ENCODE data around the gene ZNF296.

The ZNF296 gene

DNA sequence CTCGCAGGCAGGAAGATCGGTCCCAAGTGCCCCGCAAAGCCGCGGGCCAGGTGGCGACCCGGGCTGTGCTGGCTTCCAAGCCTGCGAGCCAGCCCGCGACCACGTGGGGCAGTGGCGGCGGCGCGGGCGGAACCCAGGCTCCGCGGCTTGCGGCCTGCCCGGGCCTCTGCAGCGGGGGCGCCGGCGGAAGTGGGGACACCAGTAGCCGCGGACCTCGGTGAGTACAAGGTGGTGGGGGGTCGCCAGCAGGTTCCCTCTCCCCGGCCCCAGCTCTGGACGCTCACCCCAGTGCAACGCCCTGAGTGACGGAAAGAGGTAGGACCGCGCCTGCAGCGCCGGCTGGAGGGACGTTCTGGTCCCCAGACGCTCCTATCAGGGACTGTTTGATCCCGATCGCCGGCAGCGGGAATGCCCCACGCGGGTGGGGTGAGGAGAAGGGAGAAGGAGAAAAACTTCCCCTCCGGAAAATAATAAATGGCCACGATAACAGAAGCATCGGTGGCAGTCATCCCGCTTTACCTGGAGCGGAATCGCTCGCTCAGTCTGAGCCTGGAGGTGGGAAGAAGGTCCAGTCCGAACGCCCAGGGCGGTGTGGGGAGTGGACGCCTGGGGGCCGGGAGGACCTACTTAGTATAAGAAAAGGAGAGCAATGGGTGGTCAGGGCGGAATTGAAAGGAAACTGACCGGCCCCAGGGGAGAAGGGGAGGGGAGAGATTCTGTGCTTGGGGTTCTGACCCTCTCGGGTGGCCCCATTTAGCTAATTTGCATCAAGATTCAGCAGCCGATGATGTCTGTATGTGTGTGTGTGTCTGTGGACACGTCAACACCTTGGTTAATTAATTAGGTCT, 3.0 kb upstream of the ZNF296 start, which contains the start of gene GEMIN7:
TSS of gene GEMIN7 (plus strand) at position 198 of the 848 bp plus-strand sequence. CDS start 10,855 bp downstream, outside the sequence.
- peak; percentile 86 for DNase-seq

DNA sequence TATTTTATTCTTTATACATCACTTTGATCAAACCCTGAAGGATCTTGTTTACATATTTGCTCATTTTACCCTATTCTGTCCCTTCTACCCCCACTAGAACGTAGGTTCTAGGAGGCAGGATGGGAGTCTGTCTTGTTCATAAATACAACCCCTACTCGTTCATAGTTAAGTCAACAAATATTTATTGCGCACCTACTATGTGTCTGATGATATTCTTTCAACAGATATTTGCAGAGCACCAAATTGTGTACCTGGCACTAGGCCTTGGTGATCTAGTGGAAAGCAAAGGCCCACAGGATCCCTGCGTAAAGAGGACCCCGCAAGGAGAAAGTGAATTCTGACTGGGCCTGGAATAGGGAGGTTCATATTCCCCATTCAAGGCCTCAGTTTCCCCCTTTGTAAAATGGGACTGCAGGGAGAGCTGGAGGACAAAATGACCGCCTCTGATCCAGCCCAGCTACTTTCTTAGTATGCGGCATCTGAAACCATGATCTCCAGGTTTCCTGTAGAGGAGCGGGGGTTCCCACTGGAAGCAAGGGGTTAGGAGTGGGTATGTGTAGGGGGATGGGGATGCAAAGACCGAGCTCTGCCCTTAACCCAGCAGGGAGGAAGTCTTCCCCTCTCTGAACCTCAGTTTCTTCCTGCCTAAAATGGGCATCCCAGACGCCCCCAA, 2.2 kb upstream of the ZNF296 start:
- no peak for DNase-seq

DNA sequence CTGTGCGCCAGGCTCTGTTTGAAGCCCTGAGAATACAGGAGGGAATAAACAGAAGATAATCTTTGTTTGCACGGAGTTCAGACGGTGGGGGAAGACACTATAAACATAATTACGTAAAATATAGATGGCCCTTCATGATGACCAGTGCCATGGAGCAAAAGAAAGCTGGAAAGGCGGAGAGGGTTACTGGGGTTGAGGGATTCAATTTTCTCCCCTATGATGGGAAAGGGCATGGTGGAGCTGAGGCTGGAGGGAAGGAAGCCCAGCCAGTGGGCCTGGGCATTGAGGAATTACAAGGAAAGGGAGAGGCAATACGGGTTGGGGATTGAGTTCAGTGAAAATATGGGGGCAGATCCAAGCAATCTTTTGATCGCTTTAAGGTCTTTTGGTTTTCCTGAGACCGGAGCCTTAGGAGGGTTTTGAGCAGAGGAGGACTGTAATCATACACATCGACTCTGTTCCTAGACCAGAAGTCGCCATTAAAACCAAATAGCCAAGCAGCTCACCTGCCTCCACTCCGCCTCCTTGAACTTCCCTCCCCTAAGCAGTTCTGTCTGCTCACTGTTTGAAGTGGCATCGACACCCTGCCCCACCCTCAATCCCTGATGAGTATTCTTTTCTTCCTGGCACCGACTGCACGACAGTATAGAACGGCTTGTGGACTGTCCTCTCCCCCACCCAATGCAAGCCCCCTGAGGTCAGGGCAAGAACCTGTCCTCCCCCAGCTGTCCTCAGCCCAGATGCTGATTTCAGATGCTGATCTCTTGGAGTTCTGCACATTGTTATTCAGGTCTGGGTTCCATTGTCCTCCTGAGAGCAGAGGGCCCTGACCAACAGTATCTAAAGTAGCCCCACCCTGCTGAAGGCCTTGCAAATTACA, 813 bp upstream of the ZNF296 start:
- DNase-seq = no peak

DNA sequence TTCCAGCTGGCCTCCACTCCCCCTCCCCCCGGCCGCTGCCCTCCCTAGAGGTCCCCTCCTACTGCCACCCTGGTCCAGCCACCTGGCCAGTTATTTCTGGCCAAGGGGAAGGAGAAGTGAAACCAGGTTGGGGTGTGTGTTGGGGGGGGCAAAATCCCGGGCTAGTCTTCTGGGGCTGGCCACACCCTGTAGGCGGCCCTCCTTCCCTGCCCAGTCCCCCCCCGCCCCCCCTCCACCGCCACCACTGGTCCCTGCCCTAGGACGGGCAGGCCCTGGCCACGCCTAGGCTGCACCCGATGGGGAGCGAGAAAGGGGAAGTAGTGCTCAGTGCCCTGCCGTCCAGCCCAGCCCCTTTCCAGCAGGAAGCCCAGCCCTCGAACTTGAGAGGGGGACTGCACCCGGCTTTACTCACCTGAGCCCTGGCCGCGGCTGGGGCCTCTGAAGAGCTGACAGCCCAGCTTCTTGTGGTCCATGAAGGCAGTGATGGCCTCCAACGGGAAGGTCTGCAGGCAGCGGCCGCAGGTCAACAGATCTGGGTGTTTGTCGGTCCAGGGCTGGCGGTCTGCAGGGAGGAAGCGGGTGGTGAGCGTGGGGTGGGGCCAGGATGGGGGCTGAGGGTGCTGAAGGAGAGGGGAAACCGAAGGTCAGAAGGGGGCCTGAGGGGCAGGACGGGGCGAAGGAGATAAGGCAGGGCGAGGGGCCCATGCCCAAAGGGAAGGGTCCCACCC, 813 bp downstream of the ZNF296 start:
- DNase-seq = peak; percentile 28

DNA sequence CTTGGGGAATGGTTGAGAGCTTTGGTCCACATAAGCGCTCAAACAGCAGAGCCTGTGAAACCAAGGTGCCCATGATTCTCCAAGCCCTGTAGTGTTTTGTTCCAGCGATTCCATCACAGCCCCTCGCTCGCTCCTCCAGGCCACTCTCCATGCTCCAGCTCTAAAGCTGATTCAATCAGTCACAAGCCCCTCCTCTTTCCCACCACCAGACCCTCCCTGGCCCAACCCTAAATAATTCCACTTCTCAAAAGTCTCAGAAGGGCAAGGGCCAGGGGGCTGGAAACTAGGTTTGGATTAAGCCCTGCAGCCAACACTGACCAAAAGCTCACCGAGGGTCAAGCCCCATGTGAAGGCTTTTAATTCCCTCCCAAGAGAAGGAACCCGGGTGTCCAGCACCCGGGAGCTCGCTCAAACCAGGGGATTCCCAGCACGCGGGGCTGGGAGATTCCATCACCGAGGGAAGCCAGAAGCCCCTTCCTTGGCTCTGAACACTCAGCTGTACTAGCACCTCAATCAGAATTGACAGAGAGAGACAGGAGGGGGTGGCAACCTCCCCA, 1.5 kb downstream of the ZNF296 start:
- no peak for DNase-seq

DNA sequence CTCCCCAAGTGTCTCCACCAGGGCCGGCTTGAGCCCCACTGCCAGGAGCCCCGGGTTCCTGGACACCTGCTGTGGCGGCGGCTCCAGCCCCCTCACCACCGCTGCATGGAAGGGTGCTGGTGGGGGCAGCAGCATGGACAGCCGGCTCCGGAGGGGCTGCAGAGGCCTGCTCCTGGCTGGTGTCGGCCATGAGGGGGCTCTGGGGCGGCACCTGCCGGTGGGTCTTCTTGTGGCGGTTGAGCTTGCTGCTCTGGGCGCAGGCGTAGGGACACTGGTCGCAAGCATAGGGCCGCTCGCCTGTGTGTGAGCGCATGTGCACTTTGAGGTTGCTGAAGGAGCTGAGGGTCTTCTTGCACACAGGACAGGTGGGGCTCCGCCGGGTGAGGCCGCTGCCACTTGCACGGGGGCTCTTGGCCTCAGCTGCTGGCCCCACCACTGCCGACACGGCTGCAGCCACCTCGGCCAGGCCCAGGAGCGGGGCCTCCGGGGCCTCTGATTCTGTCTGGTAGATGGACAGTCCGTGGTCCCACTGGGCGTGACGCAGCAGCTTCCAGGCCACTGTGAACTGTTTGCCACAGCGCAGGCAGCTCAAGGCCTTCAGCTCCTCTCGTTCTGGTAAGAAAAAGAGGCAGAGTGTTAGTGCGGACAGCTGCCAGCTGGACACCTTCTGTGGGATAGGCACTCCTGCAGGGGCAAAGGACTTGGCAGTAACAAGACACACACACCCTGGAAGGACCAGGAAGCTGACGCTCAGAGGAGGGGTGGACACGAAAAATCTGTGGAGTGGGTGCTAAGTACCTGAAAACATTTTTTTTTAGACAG, 4.1 kb downstream of the ZNF296 start:
- no peak for DNase-seq

DNA sequence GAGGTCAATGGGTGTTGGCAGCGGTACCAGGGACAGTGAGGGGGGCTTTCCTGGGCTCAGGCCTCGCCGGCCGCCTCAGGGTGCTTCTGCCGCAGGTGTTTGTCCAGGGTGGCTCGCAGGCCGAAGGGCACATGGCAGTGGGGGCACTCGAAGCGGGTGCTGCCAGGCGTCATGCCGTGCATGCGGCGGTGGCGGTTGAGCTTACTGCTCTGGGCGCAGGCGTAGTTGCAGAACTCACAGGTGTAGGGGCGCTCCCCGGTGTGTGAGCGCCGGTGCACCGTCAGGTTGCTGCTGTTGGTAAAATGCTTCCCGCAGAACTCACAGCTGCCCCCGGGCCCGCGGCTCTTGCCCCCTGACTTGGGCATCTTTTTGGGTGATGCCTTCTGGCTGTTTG, 4.7 kb downstream of the ZNF296 start:
- no peak for DNase-seq

DNA sequence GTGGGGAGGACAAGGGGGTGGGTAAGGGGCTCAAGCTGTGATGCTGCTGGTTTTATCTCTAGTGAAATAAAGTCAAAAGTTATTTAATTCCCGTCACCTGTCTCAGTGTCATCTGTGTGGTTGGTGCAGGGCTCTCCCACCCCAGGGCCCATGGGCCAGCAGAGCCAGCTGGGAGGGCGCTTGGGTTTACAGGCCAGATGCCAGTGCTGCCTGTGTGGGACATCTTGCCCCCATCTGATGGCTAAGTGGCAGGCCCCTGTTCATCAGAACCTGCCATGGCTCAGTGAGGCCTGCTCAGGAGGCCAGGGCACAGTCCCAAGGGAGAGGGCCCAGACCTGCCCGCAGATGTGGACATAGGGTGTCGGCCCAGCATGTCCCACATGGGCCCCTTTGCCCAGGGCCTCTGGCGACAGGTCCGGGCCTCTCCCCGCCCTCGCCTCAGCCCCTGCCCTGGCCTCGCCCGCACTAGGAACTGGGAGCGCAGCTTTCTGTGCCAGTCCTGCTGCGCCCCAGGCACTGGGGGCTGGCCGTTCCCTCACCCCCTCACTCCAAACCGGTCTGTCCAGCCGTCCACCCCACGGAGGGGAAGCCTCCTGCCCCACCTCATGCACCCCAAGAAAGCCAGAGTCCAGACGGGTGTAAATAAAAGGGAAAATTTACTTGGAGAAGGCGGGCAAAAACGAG, 5.3 kb downstream of the ZNF296 start:
- no peak for DNase-seq

DNA sequence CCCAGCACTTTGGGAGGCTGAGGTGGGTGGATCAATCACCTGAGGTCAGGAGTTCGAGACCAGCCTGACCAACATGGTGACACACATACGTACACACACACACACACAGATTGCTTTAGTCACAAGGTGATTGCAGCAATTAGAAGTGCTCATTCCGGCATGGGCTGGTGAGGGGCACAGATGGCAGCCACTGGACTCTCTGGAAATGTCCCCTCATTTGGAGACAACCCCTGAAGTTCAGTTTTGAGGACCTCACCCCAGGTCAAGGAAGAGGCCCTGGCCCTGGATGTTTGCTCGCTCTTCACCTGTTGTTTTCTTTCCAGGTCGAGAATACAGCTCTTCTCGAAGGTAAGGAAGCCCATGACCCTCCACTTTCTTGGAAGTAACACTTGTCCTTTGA, 6.1 kb downstream of the ZNF296 start:
- DNase-seq = no peak

DNA sequence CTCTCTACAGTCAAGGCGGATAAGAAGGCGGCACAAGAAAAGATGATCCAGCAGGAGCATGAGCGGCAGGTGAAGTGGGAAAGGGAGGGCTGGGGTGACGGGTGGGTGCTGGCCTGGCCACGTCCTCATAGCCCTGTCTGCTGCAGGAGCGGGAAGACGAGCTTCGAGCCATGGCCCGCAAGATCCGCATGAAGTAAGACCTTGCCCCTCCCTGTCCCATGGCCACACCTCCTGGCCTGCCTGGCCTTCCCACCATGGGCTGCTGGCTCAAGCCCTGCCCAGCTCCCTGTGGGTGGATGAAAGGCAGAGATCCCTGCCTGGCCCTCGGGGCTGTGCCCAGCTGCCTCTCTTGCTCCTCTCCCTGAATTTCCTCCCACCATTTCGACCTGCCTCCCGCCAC, 7.2 kb downstream of the ZNF296 start:
- no peak for DNase-seq

DNA sequence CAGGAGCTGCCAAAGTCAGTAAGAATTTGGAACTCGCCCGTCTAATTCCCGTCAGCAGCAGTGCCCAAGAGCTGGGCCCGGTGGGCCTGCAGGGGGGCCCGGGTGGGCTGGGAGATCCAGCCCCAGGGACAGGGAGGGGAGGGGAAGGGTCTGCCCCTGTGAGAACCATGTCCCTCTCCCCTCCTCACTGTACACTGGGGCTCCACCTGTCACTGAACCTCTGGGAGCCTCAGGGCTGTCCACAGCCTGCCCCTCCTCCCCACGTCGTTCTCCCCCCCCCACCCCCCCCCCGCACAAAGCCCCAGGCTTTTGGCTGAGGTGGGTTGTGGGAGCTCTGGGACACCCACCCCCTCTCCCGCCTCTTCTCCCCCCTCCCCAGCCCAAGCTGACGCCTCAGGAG, 8.2 kb downstream of the ZNF296 start:
- DNase-seq = no peak

DNA sequence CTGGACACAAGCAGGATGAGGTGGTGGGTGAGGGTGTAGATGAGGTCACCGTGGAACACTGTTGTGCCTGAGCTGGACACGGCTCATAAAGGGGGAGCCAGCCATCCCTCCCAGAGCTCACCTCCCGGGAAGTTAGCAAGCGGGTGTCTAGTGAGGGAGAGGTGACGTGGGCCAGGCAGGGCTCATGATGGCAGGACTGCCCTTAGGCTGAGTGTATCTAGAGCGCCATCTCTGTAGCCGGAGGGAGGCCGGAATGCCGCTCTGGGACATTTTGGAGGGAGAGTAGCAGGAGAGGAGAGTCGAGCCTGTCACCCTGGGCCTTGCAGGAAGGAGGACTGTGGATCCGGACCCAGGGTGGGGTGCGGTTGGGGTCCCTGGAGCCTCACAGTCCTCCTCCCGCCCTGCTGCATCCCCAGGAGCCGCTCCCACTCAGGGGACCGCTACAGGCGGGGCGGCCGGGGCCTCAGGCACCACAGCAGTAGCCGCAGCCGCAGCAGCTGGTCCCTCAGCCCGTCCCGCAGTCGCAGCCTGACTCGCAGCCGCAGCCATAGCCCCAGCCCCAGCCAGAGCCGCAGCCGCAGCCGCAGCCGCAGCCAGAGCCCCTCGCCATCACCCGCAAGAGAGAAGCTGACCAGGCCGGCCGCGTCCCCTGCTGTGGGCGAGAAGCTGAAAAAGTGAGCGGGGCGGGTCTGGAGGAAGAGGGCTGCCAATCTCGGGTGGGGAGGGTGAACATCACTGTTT, 9.2 kb downstream of the ZNF296 start:
- no peak for DNase-seq

DNA sequence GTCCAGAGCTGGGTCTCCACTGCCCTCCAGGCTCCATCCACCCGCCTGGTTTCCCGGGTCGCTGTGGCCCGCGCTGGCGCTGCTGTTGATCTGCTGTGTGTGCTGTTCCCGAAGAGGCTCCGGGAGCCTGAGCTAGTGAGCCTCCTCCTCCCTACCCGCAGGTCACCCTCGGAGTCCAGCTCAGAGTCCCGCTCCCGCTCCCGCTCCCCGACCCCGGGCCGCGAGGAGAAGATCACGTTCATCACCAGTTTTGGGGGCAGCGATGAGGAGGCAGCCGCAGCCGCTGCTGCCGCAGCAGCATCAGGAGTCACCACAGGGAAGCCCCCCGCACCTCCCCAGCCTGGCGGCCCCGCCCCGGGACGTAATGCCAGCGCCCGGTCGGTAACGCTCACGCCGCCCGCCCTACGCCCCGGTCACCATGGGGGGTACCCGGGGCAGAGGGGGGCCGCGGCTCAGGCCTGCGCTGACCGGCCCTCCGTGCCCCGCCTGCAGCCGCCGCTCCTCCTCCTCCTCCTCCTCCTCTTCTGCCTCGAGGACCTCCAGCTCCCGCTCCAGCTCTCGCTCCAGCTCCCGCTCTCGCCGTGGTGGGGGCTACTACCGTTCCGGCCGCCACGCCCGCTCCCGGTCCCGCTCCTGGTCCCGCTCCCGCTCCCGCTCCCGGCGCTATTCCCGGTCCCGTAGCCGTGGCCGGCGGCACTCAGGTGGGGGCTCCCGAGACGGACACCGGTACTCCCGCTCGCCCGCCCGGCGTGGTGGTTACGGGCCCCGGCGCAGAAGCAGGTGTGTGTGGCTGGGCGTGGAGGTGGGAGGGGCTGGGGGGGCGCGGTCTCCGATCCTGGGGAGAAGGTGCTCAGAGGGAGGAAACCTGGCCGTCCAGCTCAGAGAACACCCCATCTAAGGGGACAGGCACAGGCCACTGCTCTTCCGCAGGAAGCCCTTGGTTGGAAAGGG, 12.2 kb downstream of the ZNF296 start:
- no peak for DNase-seq

DNA sequence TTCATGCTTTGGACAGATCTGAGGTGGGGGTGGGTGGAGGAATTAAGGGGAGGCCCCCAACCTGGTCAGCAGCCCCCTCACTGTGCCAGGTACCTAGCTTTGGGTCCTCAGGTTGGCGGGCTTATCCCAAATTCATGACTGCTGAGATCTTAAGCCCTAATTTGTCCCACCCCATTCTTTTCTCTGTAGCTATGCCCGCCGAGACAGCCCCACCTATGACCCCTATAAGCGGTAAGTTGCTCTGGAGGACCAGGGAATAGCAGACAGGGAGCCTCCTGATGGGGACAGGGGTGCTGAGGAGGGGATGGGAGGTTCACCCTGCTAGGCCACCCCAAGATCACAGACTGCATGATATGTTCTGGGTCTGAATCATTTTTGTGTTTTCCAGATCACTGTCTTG, 14.3 kb downstream of the ZNF296 start:
- no peak for DNase-seq

DNA sequence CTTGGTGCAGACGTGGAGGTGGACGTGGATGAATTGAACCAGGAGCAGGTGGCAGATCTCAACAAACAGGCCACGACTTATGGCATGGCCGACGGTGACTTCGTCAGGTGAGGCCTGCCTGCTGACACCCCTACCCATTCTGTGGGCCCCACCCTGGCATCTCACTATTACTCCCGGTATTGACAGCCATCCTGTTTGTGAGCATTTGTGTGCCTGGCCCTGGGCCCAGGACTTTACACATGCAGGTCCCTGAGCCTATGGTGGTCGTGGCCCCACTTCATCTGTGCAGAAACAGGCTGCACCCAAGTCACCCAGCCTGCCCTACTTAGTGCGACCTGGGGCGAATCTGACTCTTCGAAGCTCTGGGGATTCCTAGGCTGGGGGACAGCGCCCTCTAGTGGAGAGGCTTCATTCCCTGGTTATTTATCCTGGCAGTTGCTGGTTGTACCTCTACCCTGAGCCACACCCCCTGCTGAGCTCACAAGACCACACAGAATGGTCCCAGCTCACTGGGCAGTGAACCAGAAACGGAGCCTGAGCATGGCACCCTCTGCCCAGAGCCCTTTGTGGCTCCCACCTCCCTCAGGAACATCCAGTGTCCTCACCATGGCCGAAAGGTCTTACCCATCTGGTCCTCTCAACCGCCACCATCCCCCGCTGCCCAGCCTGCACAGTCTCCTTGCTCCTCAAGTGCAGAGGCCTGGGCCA, 16.9 kb downstream of the ZNF296 start:
- peak; percentile 82 for DNase-seq

DNA sequence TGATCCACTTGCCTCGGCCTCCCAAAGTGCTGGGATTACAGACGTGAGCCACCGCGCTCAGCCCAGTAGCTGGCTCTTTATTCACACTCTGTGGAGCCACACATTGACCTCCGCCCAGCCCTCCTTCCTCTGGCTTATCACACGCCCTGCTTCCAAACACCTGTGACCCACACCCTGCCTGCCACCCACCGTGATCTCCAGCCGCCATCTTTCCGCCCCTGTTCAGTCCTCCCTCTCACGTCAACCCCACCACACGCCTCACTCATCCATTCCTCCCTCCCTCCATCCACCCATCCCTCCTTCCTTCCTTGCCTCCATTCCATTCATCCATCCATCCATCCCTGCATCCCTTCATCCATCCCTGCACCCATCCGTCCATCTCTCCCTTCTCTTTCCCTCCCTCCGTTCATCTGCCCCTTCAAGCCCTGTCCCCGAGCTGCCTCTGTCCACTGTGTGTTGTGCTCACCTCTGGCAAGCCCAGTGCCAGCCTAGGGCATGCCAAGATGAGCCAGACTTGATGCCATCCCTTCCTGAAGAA, 17.6 kb downstream of the ZNF296 start:
- no peak for DNase-seq

DNA sequence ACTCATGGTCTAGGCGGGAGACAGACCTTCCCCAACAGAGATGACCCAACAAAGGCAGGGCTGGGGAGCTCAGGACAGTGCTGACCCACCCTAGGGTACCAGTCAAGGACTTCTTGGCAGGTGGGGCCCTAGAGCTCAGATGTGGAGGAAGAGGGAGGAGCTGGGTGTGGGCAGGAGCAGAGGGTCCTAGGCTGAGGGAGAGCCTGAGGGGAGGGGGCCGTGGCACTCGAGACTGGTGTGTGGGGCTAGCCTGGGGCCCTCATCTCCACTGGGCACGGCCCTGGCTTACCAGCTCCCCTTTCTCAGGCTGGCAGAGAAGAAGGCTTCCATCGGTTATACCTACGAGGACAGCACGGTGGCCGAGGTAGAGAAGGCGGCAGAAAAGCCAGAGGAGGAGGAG, 18.8 kb downstream of the ZNF296 start:
- no peak for DNase-seq

DNA sequence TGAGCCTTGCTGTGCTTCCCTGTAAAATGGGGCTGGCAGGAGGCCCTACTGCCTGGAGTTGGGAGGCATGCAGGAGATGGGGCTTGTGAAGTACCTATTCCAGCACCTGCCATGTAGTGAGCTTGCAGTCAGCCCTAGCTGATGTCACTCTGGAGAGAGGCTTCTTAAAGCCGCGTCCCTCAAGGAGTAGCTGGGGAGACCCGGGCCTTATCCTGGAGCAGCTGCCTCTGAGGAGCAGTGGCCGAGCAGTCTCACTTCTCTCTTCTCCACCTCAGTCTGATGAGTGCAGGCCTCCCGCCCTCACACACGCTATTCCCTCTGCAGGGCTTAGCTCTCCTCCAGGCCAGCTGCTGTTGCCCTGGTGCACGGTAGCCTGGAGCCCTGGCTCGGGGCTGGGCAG, 19.4 kb downstream of the ZNF296 start:
- DNase-seq = no peak

All from stimulated activated CD4-positive, alpha-beta T cell treated with anti-CD3 and anti-CD28 coated beads, Interleukin-1b, Interleukin-23, amount 100 ng/mL, for 48 hours (primary cell).